HFF-Myc (cell line): ENCODE measurements around the gene GLYAT.

Experiments used
- DNase-seq: peaks from one replicate; pipeline ENCODE4 v3.0.0-alpha.2; 2011; ENCODE audit warnings: low read depth; ENCODE audit errors: extremely low read depth
- H3K4me3 ChIP-seq: replicated peaks from 2 replicates; pipeline ENCODE4 v1.5.1; 2011; ENCODE audit warnings: low read depth, mild to moderate bottlenecking, control low read depth, low read length
- CTCF ChIP-seq: IDR thresholded peaks from 2 replicates; pipeline ENCODE4 v1.5.1; 2012; ENCODE audit warnings: mild to moderate bottlenecking, low read depth, low read length, control low read depth; ENCODE audit errors: missing control alignments

The GLYAT gene

GRCh38 chr11:58773337-58773736 lies 41.6 kb upstream of the GLYAT start:
- no peak for DNase-seq
- TF ChIP-seq CTCF: no peak

GRCh38 chr11:58772329-58773285 lies 40.9 kb upstream of the GLYAT start:
- DNase-seq: no peak
- no peak overlapping the region for H3K4me3 ChIP-seq
- no peak for TF ChIP-seq CTCF

More at GRCh38 chr11:58773337-58773736, 41.6 kb upstream of the GLYAT start:
- no peak overlapping the region for H3K4me3 ChIP-seq

GRCh38 chr11:58771458-58771855 lies 39.7 kb upstream of the GLYAT start:
- no peak overlapping the region for H3K4me3 ChIP-seq
- DNase-seq: no peak
- TF ChIP-seq CTCF: no peak

GRCh38 chr11:58770627-58771457 lies 39.1 kb upstream of the GLYAT start:
- TF ChIP-seq CTCF: no peak
- H3K4me3 ChIP-seq: no peak overlapping the region
- peak; percentile 31 for DNase-seq

GRCh38 chr11:58770166-58770565 lies 38.4 kb upstream of the GLYAT start:
- H3K4me3 ChIP-seq: no peak overlapping the region
- DNase-seq: no peak
- no peak for TF ChIP-seq CTCF

- no peak for TF ChIP-seq CTCF
- no peak for DNase-seq
- H3K4me3 ChIP-seq: no peak overlapping the region
Measured at GRCh38 chr11:58769308-58769707, 37.6 kb upstream of the GLYAT start.
